Stimulated activated CD4-positive, alpha-beta T cell treated with anti-CD3 and anti-CD28 coated beads, Interleukin-2, amount 100 ng/mL, for 48 hours (primary cell): Measurements from ENCODE around the gene VIPR2.
"Not testable (repeated sequence)": the region's sequence is repeated elsewhere in the genome, so short reads cannot be mapped to it uniquely, and the experiment has no call there.

ENCODE experiments used
- DNase-seq, 2 donors: peaks; one replicate each; pipeline ENCODE4 v3.0.0-alpha.2; 2020

VIPR2 gene

DNA sequence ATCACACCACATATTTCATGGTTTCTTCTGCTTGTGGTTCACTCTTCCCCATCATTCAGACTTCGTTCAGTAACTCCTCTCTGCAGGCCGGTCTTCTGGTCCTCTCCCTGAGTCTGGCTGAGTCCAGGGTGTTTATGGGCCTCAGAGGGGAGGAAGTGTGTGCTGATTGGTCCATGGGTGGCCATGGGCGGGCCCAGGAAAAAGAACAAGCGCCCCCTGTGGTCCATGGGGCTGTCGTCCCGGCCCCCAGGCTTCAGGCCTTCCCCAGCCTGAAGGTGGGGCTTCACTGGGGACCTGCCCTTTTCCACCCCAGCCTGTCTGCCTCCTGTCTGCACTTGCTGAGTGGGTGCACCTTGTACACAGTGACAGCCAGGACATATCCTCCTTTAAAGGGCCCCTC lies 123.7 kb downstream of the VIPR2 start:
- DNase-seq = no peak

DNA sequence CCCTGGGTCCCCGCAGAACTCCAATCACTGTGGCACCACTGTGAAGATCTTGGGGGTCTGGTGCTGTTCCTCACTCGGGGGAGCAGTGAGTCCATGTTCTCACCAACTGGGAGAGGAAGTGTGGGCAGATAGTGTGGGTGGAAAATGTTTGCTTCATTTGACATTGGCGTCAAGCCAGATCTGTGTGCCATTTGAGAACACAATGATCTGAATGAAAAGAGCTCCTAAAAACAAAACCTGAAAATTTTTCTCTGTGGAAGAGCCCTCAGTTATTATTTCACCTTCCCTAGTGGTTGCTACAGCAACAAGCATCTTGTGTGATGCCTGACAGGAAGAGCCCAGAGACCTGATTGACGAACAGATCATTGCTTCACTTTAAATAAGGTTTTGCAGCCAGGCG lies 125.6 kb downstream of the VIPR2 start:
- DNase-seq = no peak

DNA sequence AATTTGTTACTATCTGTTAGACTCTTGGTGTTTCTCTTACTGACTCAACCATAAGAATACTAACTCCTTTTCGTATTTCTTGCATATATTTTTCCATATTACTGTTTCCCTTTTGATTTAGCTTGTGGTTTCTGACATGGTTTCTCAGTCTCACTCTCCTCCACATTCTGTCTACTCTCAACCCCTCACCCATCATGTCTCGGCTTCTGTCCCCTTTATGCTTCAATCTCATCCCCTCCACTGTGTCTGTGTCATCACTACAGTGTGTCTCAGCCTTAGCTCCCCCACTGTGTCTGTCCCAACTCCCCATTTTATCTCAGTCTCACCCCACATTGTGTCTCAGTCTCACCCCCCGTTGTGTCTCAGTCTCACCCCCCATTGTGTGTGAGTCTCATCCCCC lies 126.9 kb downstream of the VIPR2 start:
- DNase-seq = no peak

DNA sequence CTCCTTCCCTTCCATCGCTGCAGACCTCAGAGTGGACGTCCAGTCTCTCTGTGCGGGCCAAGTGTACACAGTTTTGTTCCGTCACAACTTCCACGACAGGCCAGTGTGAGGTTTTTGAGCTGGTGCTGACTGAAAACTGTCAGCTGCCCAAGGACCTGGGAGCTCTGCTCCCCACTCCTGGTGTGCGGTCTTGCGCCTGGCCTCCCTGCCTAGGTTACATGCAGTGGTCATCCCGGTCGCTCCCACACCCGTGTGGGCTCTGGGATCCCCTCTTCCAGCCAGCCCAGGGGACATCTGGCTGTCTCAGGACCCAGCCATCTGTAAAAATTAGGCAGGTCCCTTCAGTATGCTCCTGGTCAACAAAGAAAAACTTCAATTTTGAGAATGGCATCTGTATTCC lies 127.5 kb downstream of the VIPR2 start:
- no peak for DNase-seq

DNA sequence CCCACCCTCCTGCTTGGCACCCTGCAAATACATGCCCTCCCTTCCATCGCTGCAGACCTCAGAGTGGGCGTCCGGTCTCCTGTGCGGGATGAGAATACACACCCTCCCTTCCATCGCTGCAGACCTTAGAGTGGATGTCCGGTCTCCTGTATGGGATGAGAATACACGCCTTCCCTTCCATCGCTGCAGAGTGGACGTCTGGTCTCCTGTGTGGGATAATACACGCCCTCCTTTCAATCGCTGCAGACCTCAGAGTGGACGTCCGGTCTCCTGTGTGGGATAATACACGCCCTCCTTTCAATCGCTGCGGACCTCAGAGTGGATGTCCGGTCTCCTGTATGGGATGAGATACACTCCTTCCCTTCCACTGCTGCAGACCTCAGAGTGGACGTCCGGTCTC lies 128.1 kb downstream of the VIPR2 start:
- DNase-seq = no peak

DNA sequence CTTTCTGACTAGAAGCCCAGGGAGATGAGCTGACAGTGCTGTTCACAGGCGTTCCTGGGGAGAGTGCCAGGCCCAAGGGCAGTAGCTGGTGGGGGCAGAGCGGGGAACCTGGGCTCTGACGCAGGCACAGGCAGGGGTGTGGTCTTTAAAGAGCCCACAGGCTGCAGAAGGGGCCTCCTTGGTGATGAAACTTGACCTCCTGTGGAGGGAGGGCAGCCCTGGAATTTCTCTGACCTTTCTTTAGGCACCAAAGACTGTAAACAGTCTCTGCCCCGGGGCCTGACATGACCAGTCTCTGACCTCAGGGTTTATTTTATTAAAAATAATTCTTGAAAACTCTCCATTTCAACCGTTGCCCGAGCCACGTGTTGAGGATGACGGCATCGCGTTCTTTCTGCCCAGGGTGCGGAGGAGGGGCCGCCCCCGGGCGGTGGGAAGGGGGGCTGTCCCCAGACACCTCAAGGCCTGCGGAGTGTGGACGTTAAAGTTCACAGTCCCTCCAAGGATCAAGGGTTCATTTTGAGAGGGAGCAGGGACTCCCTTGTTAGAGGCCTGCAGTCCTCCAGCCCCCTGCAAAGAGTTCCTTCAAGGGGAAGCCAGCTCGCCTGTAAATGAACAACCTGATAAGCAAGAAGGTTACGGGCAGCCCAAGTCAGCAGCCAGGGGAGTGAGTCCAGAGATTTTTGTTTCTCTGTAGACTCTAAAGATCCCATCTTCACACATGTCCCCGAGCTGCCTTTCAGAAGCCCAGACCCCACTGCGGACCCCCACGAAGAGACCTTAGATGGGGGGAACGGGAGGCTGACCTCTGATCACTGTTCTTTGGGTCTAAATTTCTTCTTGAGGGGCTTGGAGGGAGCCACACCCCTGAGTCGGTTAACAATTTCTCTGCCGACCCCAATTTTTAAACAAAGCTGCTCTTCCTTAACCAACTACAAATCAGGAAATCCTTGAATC lies 128.9 kb downstream of the VIPR2 start:
- no peak for DNase-seq

DNA sequence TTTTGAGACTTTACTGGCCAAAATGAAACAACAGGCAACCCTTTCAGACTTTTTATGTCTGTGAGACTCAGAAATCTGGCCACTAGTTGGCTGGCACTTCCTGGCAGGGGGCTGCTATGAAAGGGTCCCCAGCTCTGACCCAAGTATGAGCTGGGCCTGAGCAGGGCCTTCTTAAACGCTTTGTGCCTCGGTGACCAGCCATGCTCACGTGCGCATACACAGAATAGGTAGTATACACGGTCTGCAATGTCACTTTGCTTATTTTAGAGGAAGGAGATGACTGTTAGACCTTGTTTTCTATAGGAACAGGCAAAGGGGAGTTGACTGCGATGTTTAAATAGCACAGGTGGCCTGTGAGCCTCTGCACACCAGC lies 129.6 kb downstream of the VIPR2 start:
- no peak for DNase-seq

DNA sequence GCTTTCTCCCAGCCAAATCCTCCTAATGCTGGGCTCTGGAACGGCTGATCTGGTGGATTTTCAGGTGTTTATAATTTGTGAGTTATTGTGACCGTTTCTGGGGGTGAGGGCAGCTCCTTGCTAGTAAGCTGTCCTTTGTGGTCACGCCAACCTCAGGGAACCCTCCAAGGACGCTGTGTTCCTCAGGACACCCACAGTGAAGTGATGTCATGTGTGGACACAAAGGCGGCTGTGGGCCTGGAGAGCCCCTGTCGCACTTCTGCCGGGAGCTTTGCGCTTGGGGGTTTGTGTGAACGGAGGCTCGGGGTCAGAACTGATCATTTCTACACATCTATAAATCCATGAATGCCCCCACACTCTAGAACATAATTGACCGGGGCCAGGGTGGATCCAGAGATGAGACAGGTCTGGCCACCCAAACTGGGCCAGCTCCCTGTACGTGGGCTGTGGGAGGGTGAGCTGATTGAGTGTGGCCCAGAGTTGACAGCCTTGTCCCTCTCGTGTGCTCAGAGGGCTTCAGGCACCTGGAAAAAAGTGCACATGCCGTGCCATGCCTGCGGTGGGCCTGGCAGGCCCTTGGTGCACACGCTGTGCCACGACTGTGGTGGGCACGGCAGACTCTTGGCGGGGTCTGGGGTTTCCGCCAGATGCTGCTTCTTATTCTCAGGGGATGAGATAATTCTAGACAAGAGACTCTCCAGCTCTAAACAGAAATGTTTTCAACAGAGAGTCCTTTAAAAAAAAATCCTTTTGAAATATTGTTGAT lies 130.2 kb downstream of the VIPR2 start:
- DNase-seq = no peak

DNA sequence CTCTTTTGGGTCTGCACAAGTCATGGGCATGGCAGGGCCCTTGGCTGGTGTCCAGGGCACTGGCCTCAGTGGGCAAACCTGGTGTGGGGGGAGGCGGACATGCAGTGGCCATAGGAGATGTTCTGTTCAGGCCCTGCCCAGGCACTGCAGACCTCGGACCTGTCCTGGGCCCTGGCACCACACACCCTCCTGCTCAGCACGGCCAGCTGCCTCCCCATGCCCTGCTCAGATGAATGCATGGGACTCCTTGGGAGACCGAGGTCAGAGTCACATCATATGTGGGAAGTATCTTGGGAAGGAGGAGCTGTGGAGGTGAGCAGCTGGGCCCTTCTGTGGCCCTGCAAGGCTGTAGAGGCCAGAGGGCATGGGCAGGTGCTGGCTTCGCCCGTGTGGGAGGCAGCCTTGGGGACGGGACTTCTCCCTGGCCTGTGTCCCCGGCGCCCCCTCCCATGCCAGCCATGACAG lies 130.8 kb downstream of the VIPR2 start:
- no peak for DNase-seq

DNA sequence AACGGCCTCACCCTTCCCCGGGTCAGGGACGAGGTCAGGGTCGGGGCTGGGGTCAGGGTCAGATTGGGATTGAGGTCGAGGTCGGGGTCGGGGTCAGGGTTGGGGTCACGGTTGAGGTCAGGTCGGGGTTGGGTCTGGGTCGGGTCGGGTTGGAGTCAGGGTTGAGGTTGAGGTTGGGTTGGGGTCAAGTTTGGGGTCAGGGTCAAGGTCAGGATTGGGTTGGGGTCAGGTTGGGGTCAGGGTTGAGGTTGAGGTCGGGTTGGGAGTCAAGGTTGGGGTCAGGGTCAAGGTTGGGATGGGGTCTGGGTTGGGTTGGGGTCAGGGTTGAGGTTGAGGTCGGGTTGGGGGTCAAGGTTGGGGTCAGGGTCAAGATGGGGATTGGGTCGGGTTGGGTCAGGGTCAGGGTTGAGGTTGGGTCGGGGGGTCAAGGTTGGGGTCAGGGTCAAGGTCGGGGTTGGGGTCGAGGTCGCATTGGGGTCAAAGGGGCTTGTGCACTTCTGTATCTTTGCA lies 131.4 kb downstream of the VIPR2 start:
- no peak for DNase-seq

DNA sequence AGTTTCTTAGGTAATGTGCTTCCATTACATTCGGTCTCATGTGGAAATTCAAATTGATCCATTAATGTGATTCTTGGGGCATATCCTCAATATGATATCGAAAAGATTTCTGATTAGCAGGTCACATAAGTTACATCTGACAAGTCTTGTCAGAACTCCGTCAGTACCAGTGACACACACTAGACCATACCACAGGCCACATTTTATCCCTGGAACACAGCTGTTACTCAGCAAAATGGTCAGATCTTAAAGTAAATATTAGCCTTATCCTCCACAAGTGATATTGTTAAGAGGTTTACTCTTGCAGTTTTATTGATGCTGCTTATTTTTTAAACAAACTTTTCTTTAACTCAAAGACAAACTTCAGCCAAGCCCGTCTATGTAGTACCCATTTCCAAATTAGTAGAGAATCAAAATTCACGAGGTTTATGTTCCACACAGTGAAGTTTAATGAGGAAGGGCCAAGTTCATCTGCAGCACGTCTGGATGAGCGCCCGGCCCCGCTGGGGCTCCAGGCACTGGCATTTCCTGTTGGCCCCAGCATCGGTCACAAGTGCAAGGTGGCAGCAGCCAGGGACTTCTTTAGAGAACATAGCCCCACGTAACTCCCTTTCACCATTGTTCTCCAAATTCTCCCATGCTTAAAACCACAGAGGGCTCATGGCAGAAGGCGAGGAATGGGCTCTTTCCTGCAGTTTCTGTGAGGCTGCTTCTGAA lies 132.2 kb downstream of the VIPR2 start:
- no peak for DNase-seq

DNA sequence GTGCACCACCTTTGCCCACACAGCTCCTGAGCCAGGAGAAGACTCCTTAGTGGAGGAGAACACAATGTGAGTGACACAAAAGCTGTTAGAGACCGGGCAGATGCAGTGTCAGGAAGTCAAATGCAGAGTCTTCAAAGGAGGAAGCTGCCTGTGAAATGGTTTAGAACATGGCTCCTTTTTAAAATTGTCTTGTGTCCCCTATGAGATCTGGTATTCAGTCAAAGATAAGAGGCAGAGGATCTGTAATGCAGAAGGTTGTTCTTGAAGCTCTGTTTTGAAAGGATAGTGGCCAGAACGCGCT lies 133.0 kb downstream of the VIPR2 start:
- DNase-seq = no peak

DNA sequence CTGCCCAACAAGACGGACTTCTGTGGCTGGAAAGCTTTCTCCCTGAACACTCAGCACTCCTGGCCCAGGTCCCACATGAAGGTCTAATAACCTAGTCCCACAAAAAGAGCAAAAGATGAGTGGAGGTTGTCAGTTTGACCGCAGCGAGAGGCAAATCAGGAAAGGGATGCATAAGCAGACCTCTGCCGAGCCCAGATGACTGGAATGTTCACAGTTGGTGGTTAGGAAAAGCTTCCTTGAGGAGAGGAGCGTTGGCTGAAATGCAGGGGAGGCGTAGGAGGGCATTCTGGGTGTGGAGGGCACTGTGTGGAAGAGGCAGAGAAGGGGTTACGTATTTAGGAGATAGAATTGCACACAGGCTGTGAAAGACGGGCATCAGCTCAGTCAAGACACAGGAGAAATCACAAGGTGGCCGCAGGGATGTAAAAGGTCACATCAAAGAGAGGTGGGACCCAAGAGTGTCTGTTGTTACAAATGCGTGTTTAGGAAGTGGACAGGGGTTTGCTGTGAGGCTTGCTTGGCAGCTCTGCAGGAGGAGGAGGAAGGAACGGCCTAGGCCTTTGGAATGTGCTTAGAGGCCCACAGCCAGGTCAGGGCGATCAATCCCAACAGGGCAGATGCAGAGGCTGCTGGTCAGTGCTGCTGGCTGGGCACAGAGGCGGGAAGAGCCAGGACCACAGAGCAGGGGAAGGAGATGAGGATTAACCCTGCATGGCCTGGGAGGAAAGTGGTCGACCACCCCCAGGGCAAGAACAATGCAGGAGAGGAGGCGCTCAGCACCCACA lies 133.5 kb downstream of the VIPR2 start:
- no peak for DNase-seq

DNA sequence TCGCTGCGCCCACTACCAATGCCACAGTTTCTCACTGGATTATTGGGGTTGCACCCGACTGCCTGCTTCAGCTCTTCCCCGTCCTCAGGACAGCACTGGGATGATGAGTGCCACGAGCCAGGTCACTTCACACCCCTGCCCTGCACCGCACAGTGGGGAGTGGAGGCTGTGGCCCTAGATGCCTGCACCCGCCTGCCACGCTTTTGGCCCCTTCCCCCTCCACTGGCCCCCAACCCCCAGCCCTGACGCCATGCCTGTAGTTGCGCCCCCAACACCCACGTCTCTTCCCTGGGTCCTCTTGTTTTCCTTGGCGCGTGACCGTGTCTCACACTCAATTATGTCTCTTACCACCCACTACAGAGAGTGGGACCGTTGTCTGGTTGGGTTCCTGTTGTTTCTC lies 134.3 kb downstream of the VIPR2 start:
- DNase-seq = no peak

DNA sequence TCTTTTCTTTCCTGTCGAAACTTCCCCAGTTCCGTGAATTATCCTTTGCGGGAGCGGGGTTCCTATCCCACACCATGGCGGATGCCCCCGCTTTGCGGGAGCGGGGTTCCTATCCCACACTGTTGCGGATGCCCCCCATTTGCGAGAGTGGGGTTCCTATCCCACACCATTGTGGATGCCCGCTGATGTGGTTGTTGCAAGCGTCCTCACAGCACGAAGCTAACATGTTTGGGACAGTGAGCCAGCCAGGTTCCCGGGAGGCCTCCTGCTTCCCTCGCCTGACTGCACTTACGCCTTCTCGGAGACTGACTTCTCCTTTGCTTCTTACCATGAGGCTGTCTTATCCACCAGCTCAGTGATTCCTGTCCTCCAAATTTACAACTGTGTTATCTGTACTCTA lies 134.7 kb downstream of the VIPR2 start:
- no peak for DNase-seq

DNA sequence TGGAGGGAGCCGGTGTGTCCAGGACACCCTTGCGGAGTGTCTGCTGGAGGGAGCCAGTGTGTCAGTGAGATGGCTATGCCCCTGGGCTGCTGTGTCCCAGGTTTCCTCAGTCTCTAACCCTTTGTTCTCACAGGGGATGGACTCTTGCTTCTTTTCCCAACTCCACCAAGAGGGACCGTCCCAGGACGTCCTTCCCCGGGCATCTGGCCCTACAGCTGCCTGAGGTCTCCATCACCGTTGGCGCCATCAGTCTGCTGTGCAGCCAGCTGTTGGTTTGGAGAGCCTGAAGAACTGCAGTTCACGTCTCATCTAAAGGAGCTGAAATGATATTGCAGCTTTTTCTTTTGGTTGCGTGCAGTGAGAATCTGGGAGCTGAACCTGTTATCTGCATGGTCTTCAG lies 136.2 kb downstream of the VIPR2 start:
- DNase-seq = no peak

DNA sequence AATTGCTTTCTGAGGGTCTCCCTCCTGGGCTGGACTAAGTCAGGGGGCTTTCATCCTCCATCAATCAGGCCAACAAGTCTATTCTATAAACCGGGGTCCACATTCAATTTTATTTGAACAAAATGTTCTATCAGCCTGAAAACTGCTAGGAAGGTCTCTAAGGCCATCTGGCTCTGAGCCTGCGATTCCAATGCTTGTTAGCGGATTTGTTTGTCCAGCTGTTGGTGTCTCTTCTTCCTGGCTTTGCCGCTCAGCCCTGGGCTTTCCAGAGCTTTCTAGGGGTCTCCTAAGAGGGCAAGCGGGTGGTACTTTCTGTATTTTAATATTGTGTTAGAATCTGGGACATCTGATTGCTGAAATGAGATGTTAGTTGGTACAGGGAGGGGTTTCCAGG lies 136.7 kb downstream of the VIPR2 start:
- no peak for DNase-seq

DNA sequence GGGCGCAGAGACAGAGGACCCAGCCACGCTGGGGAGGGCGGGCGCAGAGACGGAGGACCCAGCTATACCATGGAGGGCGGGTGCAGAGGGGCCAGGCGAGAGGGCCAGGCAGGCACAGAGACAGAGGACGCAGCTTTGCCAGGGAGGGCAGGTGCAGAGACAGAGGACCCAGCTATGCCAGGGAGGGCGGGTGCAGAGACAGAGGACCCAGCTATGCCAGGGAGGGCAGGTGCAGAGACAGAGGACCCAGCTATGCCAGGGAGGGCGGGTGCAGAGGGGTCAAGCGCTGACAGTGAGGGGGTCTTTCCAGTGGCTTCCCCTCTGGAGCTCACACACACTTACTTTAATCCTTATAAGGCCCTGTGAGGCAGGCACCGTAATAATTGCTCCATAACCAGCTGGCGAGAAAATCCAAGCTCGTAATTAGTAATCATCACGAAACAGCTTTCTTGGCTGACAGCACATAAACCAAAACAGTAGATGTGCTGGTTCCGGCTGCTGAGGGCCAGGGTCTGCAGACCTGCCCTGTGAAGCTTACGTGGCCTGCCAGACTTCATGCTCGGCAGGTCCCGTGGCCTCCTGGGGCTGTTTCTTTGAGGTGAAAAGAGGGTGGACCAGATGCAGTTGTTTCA lies 137.2 kb downstream of the VIPR2 start:
- DNase-seq = no peak

DNA sequence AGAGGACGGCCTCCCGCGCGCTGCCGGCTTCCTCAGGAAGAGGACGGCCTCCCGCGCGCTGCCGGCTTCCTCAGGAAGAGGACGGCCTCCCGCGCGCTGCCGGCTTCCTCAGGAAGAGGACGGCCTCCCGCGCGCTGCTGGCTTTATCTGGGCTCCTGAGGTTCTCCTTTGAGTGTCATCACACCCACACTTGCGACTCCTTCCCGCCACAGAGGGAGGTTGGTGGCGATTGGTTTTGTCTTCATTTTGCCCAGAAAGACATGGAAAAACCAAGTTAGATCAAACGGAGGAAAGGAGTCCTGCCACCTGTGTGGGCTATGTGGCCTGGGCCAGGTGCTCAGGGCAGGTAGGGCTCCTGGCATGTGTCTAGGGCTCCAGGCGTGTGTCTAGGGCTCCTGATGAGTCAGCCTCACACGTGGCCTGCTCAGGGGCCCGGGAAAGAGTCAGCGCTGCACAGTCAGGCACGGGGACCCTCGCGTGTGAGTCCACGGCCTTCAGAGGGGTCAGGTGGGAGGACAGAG lies 138.0 kb downstream of the VIPR2 start:
- DNase-seq = no peak

DNA sequence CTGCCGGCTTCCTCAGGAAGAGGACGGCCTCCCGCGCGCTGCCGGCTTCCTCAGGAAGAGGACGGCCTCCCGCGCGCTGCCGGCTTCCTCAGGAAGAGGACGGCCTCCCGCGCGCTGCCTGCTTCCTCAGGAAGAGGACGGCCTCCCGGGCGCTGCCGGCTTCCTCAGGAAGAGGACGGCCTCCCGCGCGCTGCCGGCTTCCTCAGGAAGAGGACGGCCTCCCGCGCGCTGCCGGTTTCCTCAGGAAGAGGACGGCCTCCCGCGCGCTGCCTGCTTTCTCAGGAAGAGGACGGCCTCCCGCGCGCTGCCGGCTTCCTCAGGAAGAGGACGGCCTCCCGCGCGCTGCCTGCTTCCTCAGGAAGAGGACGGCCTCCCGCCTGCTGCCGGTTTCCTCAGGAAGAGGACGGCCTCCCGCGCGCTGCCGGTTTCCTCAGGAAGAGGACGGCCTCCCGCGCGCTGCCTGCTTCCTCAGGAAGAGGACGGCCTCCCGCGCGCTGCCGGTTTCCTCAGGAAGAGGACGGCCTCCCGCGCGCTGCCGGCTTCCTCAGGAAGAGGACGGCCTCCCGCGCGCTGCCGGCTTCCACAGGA lies 138.6 kb downstream of the VIPR2 start:
- DNase-seq = not testable (repeated sequence)

DNA sequence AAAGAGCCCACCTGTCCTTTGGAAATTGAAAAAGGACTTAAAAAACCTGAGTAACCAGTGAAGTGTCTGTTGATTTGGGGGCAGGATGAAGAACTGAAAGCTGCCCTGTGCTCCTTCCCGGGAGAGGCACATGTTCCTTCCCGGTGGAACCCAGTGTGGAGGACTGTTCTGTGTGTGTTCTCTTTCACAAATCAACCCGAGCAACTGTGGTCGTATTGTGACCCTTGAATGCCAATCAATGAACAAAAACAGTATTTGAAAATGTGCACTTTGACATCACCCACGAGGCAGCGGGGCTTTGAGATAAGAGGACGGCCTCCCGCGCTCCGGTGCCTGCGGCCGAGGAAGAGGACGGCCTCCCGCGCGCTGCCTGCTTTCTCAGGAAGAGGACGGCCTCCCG lies 139.0 kb downstream of the VIPR2 start:
- DNase-seq = no peak
